ENCODE results near the gene RTKN. TPM values are rescaled to one million over a fixed set of nuclear protein-coding genes. Genes with fewer than 3 reads are reported as not detected.
A peak's percentile ranks its signal among the peaks of the same experiment; 100 is the strongest.

Gene RTKN
- total and polyA plus RNA-seq, 2 of the 13 experiments (the other 11 are each of a cell fraction or from before 2014, with no cell fraction given): 159 to 166 TPM

DNA sequence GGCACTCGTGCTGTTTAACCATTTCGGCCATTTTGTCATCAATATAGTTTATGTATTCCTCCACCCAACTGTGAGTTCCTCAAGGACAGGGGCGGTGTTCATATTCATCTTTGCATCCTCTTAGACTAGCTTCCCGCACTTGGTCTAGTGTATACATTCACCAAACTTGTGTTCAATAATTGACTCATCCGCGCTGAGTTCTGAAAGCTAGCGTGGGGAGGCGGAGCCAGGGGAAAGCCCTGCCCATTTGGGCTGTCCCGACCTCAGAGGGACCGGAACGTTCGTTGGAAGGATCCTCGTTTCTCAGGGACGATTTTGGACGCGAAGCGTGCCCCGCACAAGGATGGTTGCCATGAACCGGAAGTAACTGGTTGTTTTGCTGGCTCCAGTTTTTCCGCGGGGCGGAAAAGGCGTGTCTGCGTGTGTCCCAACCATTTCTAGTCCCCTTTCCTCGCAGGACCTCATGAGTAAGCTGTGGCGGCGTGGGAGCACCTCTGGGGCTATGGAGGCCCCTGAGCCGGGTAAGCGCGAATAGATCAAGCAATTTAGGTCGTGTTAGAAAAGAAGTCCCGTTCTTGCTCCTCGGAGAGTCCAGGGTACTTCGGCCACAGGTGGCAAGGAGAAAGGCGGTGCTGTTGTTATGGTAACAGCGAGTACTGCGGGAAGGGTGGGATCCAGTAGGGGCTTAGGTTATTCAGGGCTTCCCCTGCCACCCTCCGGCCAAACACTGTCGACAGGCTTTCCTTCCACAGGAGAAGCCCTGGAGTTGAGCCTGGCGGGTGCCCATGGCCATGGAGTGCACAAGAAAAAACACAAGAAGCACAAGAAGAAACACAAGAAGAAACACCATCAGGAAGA is 13.1 kb upstream of the RTKN start, which contains the start of gene INO80B (continued):
- TF ChIP-seq HINFP (CRISPR knock-in tag; IDR thresholded peaks at IDR 0.05; ENCODE audit: low read depth) (peak; percentile 85), ZBTB21 (CRISPR knock-in tag; IDR thresholded peaks at IDR 0.05) (peak; percentile 70; the same call in 1 of the 2 replicates), ZNF124 (CRISPR knock-in tag; IDR thresholded peaks at IDR 0.05) (peak; percentile 94), GFI1 (CRISPR knock-in tag; IDR thresholded peaks at IDR 0.05; ENCODE audit: borderline replicate concordance) (no peak), CENPBD1 (CRISPR knock-in tag; IDR thresholded peaks at IDR 0.05; ENCODE audit: borderline replicate concordance, low read depth) (no peak), POLR2G (IDR thresholded peaks at IDR 0.05; ENCODE audit: low read depth, low read length) (peak; percentile 76), ZNF841 (CRISPR knock-in tag; IDR thresholded peaks at IDR 0.05; ENCODE audit: borderline replicate concordance) (0 out of 2 replicates have a peak, but pooled peaks have one; percentile 45), ZNF567 (CRISPR knock-in tag; IDR thresholded peaks at IDR 0.05; ENCODE audit: borderline replicate concordance) (peak; percentile 98), FOXO4 (CRISPR knock-in tag; conservative IDR thresholded peaks at IDR 0.05) (no peak), ZNF180 (CRISPR knock-in tag; IDR thresholded peaks at IDR 0.05; ENCODE audit: borderline replicate concordance, low read depth) (no peak), REPIN1 (CRISPR knock-in tag; IDR thresholded peaks at IDR 0.05; ENCODE audit: borderline replicate concordance, low read depth) (peak; percentile 99), SMYD3 (CRISPR knock-in tag; IDR thresholded peaks at IDR 0.05) (peak; percentile 61; the same call in 1 of the 2 replicates), ZMAT5 (CRISPR knock-in tag; IDR thresholded peaks at IDR 0.05; ENCODE audit: borderline replicate concordance, low read depth) (no peak), ZNF143 (CRISPR knock-in tag; IDR thresholded peaks at IDR 0.05) (peak; percentile 84), ZNF460 (CRISPR knock-in tag; IDR thresholded peaks at IDR 0.05; ENCODE audit: borderline replicate concordance) (peak; percentile 45; the same call in 1 of the 2 replicates), ZKSCAN5 (CRISPR knock-in tag; IDR thresholded peaks at IDR 0.05) (no peak), SNAI1 (CRISPR knock-in tag; IDR thresholded peaks at IDR 0.05; ENCODE audit: borderline replicate concordance) (no peak), RXRB (CRISPR knock-in tag; IDR thresholded peaks at IDR 0.05; ENCODE audit: borderline replicate concordance) (peak; percentile 92), RAD51 (IDR thresholded peaks at IDR 0.05; ENCODE audit: borderline replicate concordance) (no peak), ZNF496 (CRISPR knock-in tag; IDR thresholded peaks at IDR 0.05; ENCODE audit: insufficient replicate concordance) (no peak), KLF6 (CRISPR knock-in tag; IDR thresholded peaks at IDR 0.05) (0 out of 2 replicates have a peak, but pooled peaks have one; percentile 48)
- TF ChIP-seq, protein P1, sequence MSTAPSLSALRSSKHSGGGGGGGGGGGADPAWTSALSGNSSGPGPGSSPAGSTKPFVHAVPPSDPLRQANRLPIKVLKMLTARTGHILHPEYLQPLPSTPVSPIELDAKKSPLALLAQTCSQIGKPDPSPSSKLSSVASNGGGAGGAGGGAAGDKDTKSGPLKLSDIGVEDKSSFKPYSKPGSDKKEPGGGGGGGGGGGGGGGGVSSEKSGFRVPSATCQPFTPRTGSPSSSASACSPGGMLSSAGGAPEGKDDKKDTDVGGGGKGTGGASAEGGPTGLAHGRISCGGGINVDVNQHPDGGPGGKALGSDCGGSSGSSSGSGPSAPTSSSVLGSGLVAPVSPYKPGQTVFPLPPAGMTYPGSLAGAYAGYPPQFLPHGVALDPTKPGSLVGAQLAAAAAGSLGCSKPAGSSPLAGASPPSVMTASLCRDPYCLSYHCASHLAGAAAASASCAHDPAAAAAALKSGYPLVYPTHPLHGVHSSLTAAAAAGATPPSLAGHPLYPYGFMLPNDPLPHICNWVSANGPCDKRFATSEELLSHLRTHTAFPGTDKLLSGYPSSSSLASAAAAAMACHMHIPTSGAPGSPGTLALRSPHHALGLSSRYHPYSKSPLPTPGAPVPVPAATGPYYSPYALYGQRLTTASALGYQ (CRISPR knock-in tag; IDR thresholded peaks at IDR 0.05): peak; percentile 49; the same call in 1 of the 2 replicates
